Cerebellar cortex (tissue), 1 donor: ENCODE measurements around the gene SH3RF3.
"Not testable (repeated sequence)": the region's sequence is repeated elsewhere in the genome, so short reads cannot be mapped to it uniquely, and the experiment has no call there.

ENCODE experiments used
- DNase-seq: peaks from one replicate; pipeline ENCODE4 v3.0.0-alpha.2; 2015; ENCODE audit warnings: low spot score

Gene SH3RF3

GRCh38 chr2:109128616-109129355, at the start of gene SH3RF3:
Gene SH3RF3, plus strand, starts transcription at chr2:109129205.
- DNase-seq = no peak

GRCh38 chr2:109079590-109079989, 49.4 kb upstream of the SH3RF3 start:
- no peak for DNase-seq

- DNase-seq = no peak
These were observed 48.9 kb upstream of the SH3RF3 start for GRCh38 chr2:109080109-109080508.

- DNase-seq = no peak
These were observed 48.2 kb upstream of the SH3RF3 start for GRCh38 chr2:109080757-109081156.

- no peak for DNase-seq
These were observed 47.6 kb upstream of the SH3RF3 start for GRCh38 chr2:109081374-109081773.

GRCh38 chr2:109083771-109084170, 45.2 kb upstream of the SH3RF3 start:
- no peak for DNase-seq

- no peak for DNase-seq
These were observed 44.7 kb upstream of the SH3RF3 start for GRCh38 chr2:109084341-109084740.

GRCh38 chr2:109085912-109086742, 42.9 kb upstream of the SH3RF3 start:
- DNase-seq = no peak

- DNase-seq = no peak
These were observed 42.3 kb upstream of the SH3RF3 start for GRCh38 chr2:109086743-109087020.

- no peak for DNase-seq
These were observed 41.8 kb upstream of the SH3RF3 start for GRCh38 chr2:109087055-109087663.

GRCh38 chr2:109089602-109090300, 39.3 kb upstream of the SH3RF3 start:
- no peak for DNase-seq

- DNase-seq = no peak
These were observed 37.5 kb upstream of the SH3RF3 start for GRCh38 chr2:109091526-109091925.

- no peak for DNase-seq
These were observed 34.9 kb upstream of the SH3RF3 start for GRCh38 chr2:109094144-109094543.

GRCh38 chr2:109098251-109098920, 30.6 kb upstream of the SH3RF3 start:
- no peak for DNase-seq

- no peak for DNase-seq
These were observed 30.1 kb upstream of the SH3RF3 start for GRCh38 chr2:109098921-109099273.

GRCh38 chr2:109102588-109103233, 26.3 kb upstream of the SH3RF3 start:
- DNase-seq = no peak

GRCh38 chr2:109105113-109105512, 23.9 kb upstream of the SH3RF3 start:
- no peak for DNase-seq

GRCh38 chr2:109108740-109109139, 20.3 kb upstream of the SH3RF3 start:
- DNase-seq = no peak

GRCh38 chr2:109109342-109109741, 19.7 kb upstream of the SH3RF3 start:
- no peak for DNase-seq

- no peak for DNase-seq
These were observed 18.8 kb upstream of the SH3RF3 start for GRCh38 chr2:109110170-109110569.

GRCh38 chr2:109117181-109117580, 11.8 kb upstream of the SH3RF3 start:
- DNase-seq = not testable (repeated sequence)

- no peak for DNase-seq
These were observed 11.2 kb upstream of the SH3RF3 start for GRCh38 chr2:109117780-109118179.
